Endothelial cell (in vitro differentiated cells): Measurements from ENCODE around the gene DNMT3B. TPM values are rescaled to one million over a fixed set of nuclear protein-coding genes. Genes with fewer than 3 reads are reported as not detected.

Experiments used
- DNase-seq: peaks from one replicate; pipeline ENCODE4 v3.0.0; 2021; ENCODE audit warnings: low spot score
- H3K27ac Mint-ChIP-seq: one replicate; pipeline ENCODE4 v1.8.0; 2021; ENCODE audit warnings: mixed read lengths, inconsistent platforms; ENCODE audit not compliant: unreplicated experiment
- H3K27me3 Mint-ChIP-seq: one replicate; pipeline ENCODE4 v1.8.0; 2021; ENCODE audit warnings: mild to moderate bottlenecking, moderate library complexity, mixed read lengths, inconsistent platforms; ENCODE audit not compliant: unreplicated experiment
- H3K36me3 Mint-ChIP-seq: one replicate; pipeline ENCODE4 v1.8.0; 2021; ENCODE audit warnings: mild to moderate bottlenecking, low read depth, mixed read lengths, inconsistent platforms; ENCODE audit not compliant: unreplicated experiment
- H3K4me1 Mint-ChIP-seq: one replicate; pipeline ENCODE4 v1.8.0; 2021; ENCODE audit warnings: mild to moderate bottlenecking, mixed read lengths, inconsistent platforms; ENCODE audit not compliant: unreplicated experiment
- H3K4me3 Mint-ChIP-seq: one replicate; pipeline ENCODE4 v1.8.0; 2021; ENCODE audit warnings: mild to moderate bottlenecking, mixed read lengths, inconsistent platforms; ENCODE audit not compliant: unreplicated experiment
- H3K9me3 Mint-ChIP-seq: one replicate; pipeline ENCODE4 v1.8.0; 2021; ENCODE audit warnings: mixed read lengths, inconsistent platforms; ENCODE audit not compliant: unreplicated experiment
- total RNA-seq: library from RNA; stranded (reverse); fragmentation: NEBNext Ultra II Directional; extraction: Animal tissue kit (Norgen Biotek cat#: 25700); gene quantifications from one replicate; pipeline ENCODE4 v1.2.1, GENCODE V29; 2021; ENCODE audit not compliant: unreplicated experiment
- TF ChIP-seq, protein P1 (sequence below): fragments of 200-600 bp; sonication (generic); IDR thresholded peaks from one replicate; pipeline ENCODE4 v1.5.0; 2021; ENCODE audit warnings: antibody characterized with exemption; ENCODE audit not compliant: unreplicated experiment

Gene DNMT3B
- total RNA-seq, 1 donor from 2014 or later: 77.9 TPM

DNA sequence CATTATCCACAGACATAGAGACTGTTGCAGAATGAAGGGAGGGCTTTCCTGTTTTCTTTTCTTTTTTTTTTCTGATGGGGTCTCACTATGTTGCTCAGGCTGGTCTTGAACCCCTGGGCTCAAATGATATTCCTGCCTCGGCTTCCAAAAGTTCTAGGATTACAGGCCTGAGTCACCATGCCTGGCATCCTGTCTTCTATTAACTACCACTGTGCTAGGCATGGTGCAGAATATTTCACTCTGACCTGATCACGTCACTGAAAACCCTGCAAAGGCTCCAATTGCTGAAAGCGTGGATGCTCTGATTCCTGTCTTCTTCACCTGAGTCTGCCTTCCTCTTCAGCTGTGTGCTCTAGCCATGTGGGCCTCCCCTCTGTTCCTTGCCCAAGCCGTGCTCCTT, 8.5 kb upstream of the DNMT3B start:
- no peak overlapping the region for H3K27ac Mint-ChIP-seq
- TF ChIP-seq, protein P1, sequence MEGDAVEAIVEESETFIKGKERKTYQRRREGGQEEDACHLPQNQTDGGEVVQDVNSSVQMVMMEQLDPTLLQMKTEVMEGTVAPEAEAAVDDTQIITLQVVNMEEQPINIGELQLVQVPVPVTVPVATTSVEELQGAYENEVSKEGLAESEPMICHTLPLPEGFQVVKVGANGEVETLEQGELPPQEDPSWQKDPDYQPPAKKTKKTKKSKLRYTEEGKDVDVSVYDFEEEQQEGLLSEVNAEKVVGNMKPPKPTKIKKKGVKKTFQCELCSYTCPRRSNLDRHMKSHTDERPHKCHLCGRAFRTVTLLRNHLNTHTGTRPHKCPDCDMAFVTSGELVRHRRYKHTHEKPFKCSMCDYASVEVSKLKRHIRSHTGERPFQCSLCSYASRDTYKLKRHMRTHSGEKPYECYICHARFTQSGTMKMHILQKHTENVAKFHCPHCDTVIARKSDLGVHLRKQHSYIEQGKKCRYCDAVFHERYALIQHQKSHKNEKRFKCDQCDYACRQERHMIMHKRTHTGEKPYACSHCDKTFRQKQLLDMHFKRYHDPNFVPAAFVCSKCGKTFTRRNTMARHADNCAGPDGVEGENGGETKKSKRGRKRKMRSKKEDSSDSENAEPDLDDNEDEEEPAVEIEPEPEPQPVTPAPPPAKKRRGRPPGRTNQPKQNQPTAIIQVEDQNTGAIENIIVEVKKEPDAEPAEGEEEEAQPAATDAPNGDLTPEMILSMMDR: no peak
- peaks cover 5% of the 10 kb centered on the region for H3K27me3 Mint-ChIP-seq
- peaks cover 20% of the 10 kb centered on the region for H3K4me1 Mint-ChIP-seq
- no peak overlapping the region for H3K4me3 Mint-ChIP-seq
- H3K9me3 Mint-ChIP-seq: no peaks in the 10 kb centered on the region
- H3K36me3 Mint-ChIP-seq: no peaks in the 10 kb centered on the region
- DNase-seq: no peak

GRCh38 chr20:32756156-32756555, 6.0 kb upstream of the DNMT3B start:
- H3K4me1 Mint-ChIP-seq: peaks cover 13% of the 10 kb centered on the region

DNA sequence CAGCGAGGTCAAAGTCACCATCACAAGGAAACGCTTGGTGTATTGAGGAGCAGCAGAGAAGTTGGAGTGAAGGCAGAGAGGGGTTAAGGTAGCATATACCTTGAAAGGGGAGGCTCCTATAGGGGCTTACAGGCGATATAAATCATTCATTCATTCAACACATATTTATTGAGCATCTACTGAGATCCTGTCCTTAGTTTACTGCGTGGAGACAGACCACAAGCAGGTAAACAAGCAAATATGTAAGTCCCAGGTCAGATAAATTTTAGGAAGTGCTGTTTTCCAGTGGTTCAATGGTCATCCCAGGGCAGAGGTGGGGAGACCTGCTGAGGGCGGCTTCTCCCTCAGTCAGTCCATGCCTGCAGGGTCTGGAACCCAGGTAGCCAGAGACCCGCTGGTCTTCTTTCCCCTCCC, 761 bp upstream of the DNMT3B start:
- TF ChIP-seq, protein P1: no peak
- Mint-ChIP-seq H3K4me3 (peak overlapping the region; percentile 90), H3K9me3 (no peaks in the 10 kb centered on the region), H3K36me3 (peaks cover 6% of the 10 kb centered on the region), H3K27me3 (peaks cover 10% of the 10 kb centered on the region), H3K4me1 (peaks cover 26% of the 10 kb centered on the region), H3K27ac (peak overlapping the region; percentile 82)
- no peak for DNase-seq

More at GRCh38 chr20:32756156-32756555, 6.0 kb upstream of the DNMT3B start:
- Mint-ChIP-seq H3K27ac (no peak overlapping the region), H3K36me3 (peaks cover 3% of the 10 kb centered on the region), H3K27me3 (peaks cover 5% of the 10 kb centered on the region), H3K4me3 (no peak overlapping the region), H3K9me3 (no peaks in the 10 kb centered on the region)
- no peak for DNase-seq
- TF ChIP-seq, protein P1: no peak

GRCh38 chr20:32762754-32763201, 593 bp downstream of the DNMT3B start:
- H3K4me3 Mint-ChIP-seq: peak overlapping the region; percentile 97
- H3K4me1 Mint-ChIP-seq: peaks cover 26% of the 10 kb centered on the region
- H3K27ac Mint-ChIP-seq: no peak overlapping the region
- H3K9me3 Mint-ChIP-seq: no peaks in the 10 kb centered on the region
- DNase-seq: peak; percentile 30
- peaks cover 6% of the 10 kb centered on the region for H3K36me3 Mint-ChIP-seq
- TF ChIP-seq, protein P1: no peak
- peaks cover 10% of the 10 kb centered on the region for H3K27me3 Mint-ChIP-seq

DNA sequence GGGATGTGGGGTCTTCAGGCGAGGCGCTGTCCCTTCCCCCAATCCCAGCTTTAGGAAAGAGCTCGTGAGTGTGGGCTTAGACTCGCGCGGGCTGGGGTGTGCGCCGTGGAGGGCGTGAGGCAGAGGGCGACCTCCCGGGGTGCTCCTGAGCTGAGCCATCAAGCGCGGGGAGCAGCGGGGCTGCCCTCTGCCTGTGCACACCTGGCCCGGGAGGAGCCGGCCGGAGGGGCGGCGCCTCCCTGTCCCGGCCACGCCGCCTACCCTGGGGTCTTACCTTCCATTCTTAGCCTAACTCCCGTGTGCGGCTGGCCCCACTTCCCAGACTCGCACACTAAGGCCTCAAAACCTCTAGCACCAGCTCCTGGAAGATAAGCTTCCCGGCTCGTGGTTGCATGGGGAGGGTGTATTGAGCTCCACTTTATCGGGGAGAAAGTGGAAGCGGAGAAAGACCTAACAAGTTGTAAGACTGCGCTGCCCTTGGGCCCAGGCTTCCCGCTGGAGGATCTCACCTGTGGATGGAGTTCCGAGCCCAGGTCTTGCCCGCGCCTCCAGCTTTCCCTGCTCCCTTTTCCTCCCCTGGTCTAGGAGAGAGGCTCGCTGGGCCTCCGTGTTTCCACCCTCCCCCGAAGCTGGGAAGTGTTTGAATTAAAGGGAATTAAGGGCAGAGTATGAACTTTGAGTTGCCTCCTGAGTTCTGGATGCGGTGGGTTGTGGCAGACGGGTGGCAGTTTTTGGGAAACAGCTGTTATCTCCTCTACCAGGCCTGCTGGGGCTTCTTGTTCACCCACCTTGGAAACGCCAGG, 1.2 kb downstream of the DNMT3B start:
- peaks cover 26% of the 10 kb centered on the region for H3K4me1 Mint-ChIP-seq

More for the DNA sequence above, 1.2 kb downstream of the DNMT3B start:
- TF ChIP-seq, protein P1: no peak
- H3K27me3 Mint-ChIP-seq: peaks cover 10% of the 10 kb centered on the region
- DNase-seq: no peak
- peaks cover 6% of the 10 kb centered on the region for H3K36me3 Mint-ChIP-seq
- H3K9me3 Mint-ChIP-seq: no peaks in the 10 kb centered on the region
- peak overlapping the region; percentile 97 for H3K4me3 Mint-ChIP-seq
- H3K27ac Mint-ChIP-seq: peak overlapping the region; percentile 30
